Kidney epithelial cell (primary cell): ENCODE measurements around the gene CBFA2T2. TPM values are rescaled to one million over a fixed set of nuclear protein-coding genes. Genes with fewer than 3 reads are reported as not detected.

Source experiments
- DNase-seq: peaks from one replicate; pipeline ENCODE4 v3.0.0-alpha.2; 2010; ENCODE audit warnings: low read depth
- H3K27me3 ChIP-seq: 2 replicates; pipeline ENCODE4 v1.6.0; 2011; ENCODE audit warnings: low read length; ENCODE audit not compliant: control insufficient read depth, insufficient read depth
- H3K36me3 ChIP-seq: 2 replicates; pipeline ENCODE4 v1.5.1; 2011; ENCODE audit warnings: low read length; ENCODE audit not compliant: control insufficient read depth, insufficient read depth
- H3K4me3 ChIP-seq: 2 replicates; pipeline ENCODE4 v1.5.1; 2011; ENCODE audit warnings: low read depth, mild to moderate bottlenecking, control low read depth, low read length
- CTCF ChIP-seq: IDR thresholded peaks from 2 replicates; pipeline ENCODE4 v1.5.1; 2011; ENCODE audit warnings: mild to moderate bottlenecking, moderate library complexity, low read length, control low read depth, inconsistent platforms; ENCODE audit not compliant: insufficient read depth, poor library complexity, severe bottlenecking
- total RNA-seq: library from RNA; depleted of rRNA; stranded (reverse); fragments of >200 nt; gene quantifications from 2 replicates; pipeline ENCODE4 v1.2.3, GENCODE V29; 2015

CBFA2T2 gene
- total RNA-seq, 1 donor from 2014 or later: 13.4 TPM

GRCh38 chr20:33669224-33669623, 179.3 kb downstream of the CBFA2T2 start:
- TF ChIP-seq CTCF: no peak
- H3K4me3 ChIP-seq: no peak overlapping the region
- no peak for DNase-seq
- H3K27me3 ChIP-seq: no peaks in the 10 kb centered on the region
- no peaks in the 10 kb centered on the region for H3K36me3 ChIP-seq

- Histone ChIP-seq H3K27me3 (no peaks in the 10 kb centered on the region), H3K36me3 (no peaks in the 10 kb centered on the region), H3K4me3 (no peak overlapping the region)
- no peak for DNase-seq
- no peak for TF ChIP-seq CTCF
Measured at GRCh38 chr20:33669873-33670640, 180.2 kb downstream of the CBFA2T2 start.

- H3K36me3 ChIP-seq: no peaks in the 10 kb centered on the region
- TF ChIP-seq CTCF: no peak
- DNase-seq: no peak
- no peak overlapping the region for H3K4me3 ChIP-seq
- H3K27me3 ChIP-seq: no peaks in the 10 kb centered on the region
Measured at GRCh38 chr20:33670715-33671499, 181.0 kb downstream of the CBFA2T2 start.

GRCh38 chr20:33671573-33672288, 181.8 kb downstream of the CBFA2T2 start:
- no peak for TF ChIP-seq CTCF
- Histone ChIP-seq H3K36me3 (no peaks in the 10 kb centered on the region), H3K4me3 (no peak overlapping the region), H3K27me3 (no peaks in the 10 kb centered on the region)
- no peak for DNase-seq

GRCh38 chr20:33672426-33673113, 182.7 kb downstream of the CBFA2T2 start:
- H3K27me3 ChIP-seq: no peaks in the 10 kb centered on the region
- DNase-seq: no peak
- H3K36me3 ChIP-seq: no peaks in the 10 kb centered on the region
- no peak overlapping the region for H3K4me3 ChIP-seq
- TF ChIP-seq CTCF: no peak
